Chondrocyte (in vitro differentiated cells): ENCODE measurements around the gene PLEKHA5. TPM values are rescaled to one million over a fixed set of nuclear protein-coding genes. Genes with fewer than 3 reads are reported as not detected.
A peak's percentile ranks its signal among the peaks of the same experiment; 100 is the strongest.
"Not testable (repeated sequence)": the region's sequence is repeated elsewhere in the genome, so short reads cannot be mapped to it uniquely, and the experiment has no call there.

Source experiments
- DNase-seq: peaks from one replicate; pipeline ENCODE4 v3.0.0; 2021; ENCODE audit warnings: mixed read lengths, low spot score
- H3K27ac Mint-ChIP-seq: one replicate; pipeline ENCODE4 v1.8.0; 2021; ENCODE audit warnings: mild to moderate bottlenecking, moderate library complexity, mixed read lengths; ENCODE audit not compliant: unreplicated experiment
- H3K27me3 Mint-ChIP-seq: 2 replicates; pipeline ENCODE4 v1.8.0; 2021; ENCODE audit warnings: low read depth, mixed read lengths
- H3K36me3 Mint-ChIP-seq: 2 replicates; pipeline ENCODE4 v1.8.0; 2021; ENCODE audit warnings: low read depth, mixed read lengths
- H3K4me1 Mint-ChIP-seq: 2 replicates; pipeline ENCODE4 v1.8.0; 2021; ENCODE audit warnings: low read depth, mild to moderate bottlenecking, mixed read lengths
- H3K4me3 Mint-ChIP-seq: one replicate; pipeline ENCODE4 v1.8.0; 2021; ENCODE audit warnings: mild to moderate bottlenecking, moderate library complexity, mixed read lengths; ENCODE audit not compliant: unreplicated experiment
- H3K9me3 Mint-ChIP-seq: 2 replicates; pipeline ENCODE4 v1.8.0; 2021; ENCODE audit warnings: low read depth, mixed read lengths
- total RNA-seq: library from RNA; stranded (reverse); gene quantifications from 3 replicates; pipeline ENCODE4 v1.2.1, GENCODE V29; 2021
- TF ChIP-seq, protein P1 (sequence below): fragments of 200-600 bp; sonication (generic); IDR thresholded peaks from 2 replicates; pipeline ENCODE4 v1.5.0; 2021; ENCODE audit warnings: antibody characterized with exemption, mild to moderate bottlenecking, moderate library complexity

The PLEKHA5 gene
- total RNA-seq, 1 donor from 2014 or later, result 8.9 TPM

GRCh38 chr12:19412844-19413243 is 283.3 kb downstream of the PLEKHA5 start:
- TF ChIP-seq, protein P1, sequence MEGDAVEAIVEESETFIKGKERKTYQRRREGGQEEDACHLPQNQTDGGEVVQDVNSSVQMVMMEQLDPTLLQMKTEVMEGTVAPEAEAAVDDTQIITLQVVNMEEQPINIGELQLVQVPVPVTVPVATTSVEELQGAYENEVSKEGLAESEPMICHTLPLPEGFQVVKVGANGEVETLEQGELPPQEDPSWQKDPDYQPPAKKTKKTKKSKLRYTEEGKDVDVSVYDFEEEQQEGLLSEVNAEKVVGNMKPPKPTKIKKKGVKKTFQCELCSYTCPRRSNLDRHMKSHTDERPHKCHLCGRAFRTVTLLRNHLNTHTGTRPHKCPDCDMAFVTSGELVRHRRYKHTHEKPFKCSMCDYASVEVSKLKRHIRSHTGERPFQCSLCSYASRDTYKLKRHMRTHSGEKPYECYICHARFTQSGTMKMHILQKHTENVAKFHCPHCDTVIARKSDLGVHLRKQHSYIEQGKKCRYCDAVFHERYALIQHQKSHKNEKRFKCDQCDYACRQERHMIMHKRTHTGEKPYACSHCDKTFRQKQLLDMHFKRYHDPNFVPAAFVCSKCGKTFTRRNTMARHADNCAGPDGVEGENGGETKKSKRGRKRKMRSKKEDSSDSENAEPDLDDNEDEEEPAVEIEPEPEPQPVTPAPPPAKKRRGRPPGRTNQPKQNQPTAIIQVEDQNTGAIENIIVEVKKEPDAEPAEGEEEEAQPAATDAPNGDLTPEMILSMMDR, result no peak
- Mint-ChIP-seq H3K9me3 (no peaks in the 10 kb centered on the region), H3K27ac (no peak overlapping the region), H3K4me1 (peaks cover 31% of the 10 kb centered on the region), H3K27me3 (no peaks in the 10 kb centered on the region), H3K36me3 (no peaks in the 10 kb centered on the region), H3K4me3 (no peak overlapping the region)
- no peak for DNase-seq

- H3K9me3 Mint-ChIP-seq, H3K27me3 Mint-ChIP-seq, H3K36me3 Mint-ChIP-seq, DNase-seq, H3K4me3 Mint-ChIP-seq, H3K27ac Mint-ChIP-seq: not testable (repeated sequence)
- H3K4me1 Mint-ChIP-seq, result peaks cover 28% of the 10 kb centered on the region
These were observed 284.0 kb downstream of the PLEKHA5 start for GRCh38 chr12:19413582-19413981.

GRCh38 chr12:19415563-19415962 is 286.0 kb downstream of the PLEKHA5 start:
- no peak for DNase-seq

DNA sequence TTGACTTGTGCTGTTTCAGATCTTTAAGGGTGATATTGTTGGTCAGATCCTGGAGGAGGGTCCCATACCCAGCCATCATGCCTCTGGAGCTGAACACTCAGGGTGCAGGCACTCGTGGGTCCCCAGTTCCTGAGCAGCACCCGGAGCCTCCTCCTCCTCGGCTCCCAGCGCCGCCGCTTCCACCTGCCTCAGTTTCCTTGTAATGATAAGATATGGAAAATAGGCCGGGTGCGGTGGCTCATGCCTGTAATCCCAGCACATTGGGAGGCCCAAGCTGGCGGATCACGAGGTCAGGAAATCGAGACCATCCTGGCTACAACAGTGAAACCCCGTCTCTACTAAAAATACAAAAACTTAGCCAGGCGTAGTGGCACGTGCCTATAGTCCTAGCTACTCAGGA is 289.6 kb downstream of the PLEKHA5 start:
- Mint-ChIP-seq H3K4me3 (no peak overlapping the region), H3K27ac (no peak overlapping the region), H3K36me3 (no peaks in the 10 kb centered on the region), H3K27me3 (no peaks in the 10 kb centered on the region), H3K4me1 (no peaks in the 10 kb centered on the region), H3K9me3 (no peaks in the 10 kb centered on the region)
- no peak for DNase-seq
- TF ChIP-seq, protein P1, result no peak

More at GRCh38 chr12:19415563-19415962, 286.0 kb downstream of the PLEKHA5 start:
- no peak overlapping the region for H3K27ac Mint-ChIP-seq
- peaks cover 11% of the 10 kb centered on the region for H3K4me1 Mint-ChIP-seq
- no peaks in the 10 kb centered on the region for H3K9me3 Mint-ChIP-seq
- H3K4me3 Mint-ChIP-seq, result no peak overlapping the region
- H3K36me3 Mint-ChIP-seq, result no peaks in the 10 kb centered on the region
- H3K27me3 Mint-ChIP-seq, result no peaks in the 10 kb centered on the region
- TF ChIP-seq, protein P1, result no peak

GRCh38 chr12:19421503-19422282 is 292.2 kb downstream of the PLEKHA5 start:
- Mint-ChIP-seq H3K27me3 (no peaks in the 10 kb centered on the region), H3K4me3 (no peak overlapping the region), H3K36me3 (no peaks in the 10 kb centered on the region), H3K9me3 (no peaks in the 10 kb centered on the region), H3K27ac (no peak overlapping the region), H3K4me1 (no peaks in the 10 kb centered on the region)
- TF ChIP-seq, protein P1, result no peak
- DNase-seq, result peak; percentile 18
